ENCODE data around the gene DST.
A peak's percentile ranks its signal among the peaks of the same experiment; 100 is the strongest.
"Not testable (repeated sequence)": the region's sequence is repeated elsewhere in the genome, so short reads cannot be mapped to it uniquely, and the experiment has no call there.

Gene DST

GRCh38 chr6:56661338-56661737 lies 18.6 kb upstream of the DST start:
- not testable (repeated sequence) for DNase-seq

GRCh38 chr6:56660381-56660730 lies 17.7 kb upstream of the DST start:
- no peak for DNase-seq

GRCh38 chr6:56659721-56660380 lies 17.2 kb upstream of the DST start:
- no peak for DNase-seq

GRCh38 chr6:56658326-56658725 lies 15.6 kb upstream of the DST start:
- DNase-seq = no peak

GRCh38 chr6:56657354-56657753 lies 14.7 kb upstream of the DST start:
- no peak for DNase-seq

- DNase-seq = no peak
These were observed 13.8 kb upstream of the DST start for GRCh38 chr6:56656466-56656865.

GRCh38 chr6:56655996-56656395 lies 13.3 kb upstream of the DST start:
- DNase-seq = no peak

GRCh38 chr6:56655249-56655648 lies 12.6 kb upstream of the DST start:
- DNase-seq = no peak

- no peak for DNase-seq
These were observed 10.3 kb upstream of the DST start for GRCh38 chr6:56652994-56653393.

GRCh38 chr6:56652231-56652630 lies 9.5 kb upstream of the DST start:
- no peak for DNase-seq

- no peak for DNase-seq
These were observed 7.5 kb upstream of the DST start for GRCh38 chr6:56650191-56650590.

GRCh38 chr6:56649782-56650181 lies 7.1 kb upstream of the DST start:
- no peak for DNase-seq

GRCh38 chr6:56649053-56649769 lies 6.5 kb upstream of the DST start:
- peak; percentile 4 for DNase-seq

- no peak for DNase-seq
These were observed 4.6 kb upstream of the DST start for GRCh38 chr6:56647172-56647762.

GRCh38 chr6:56644366-56644765 lies 1.7 kb upstream of the DST start:
- DNase-seq = no peak

- DNase-seq = no peak
These were observed 845 bp upstream of the DST start for GRCh38 chr6:56643379-56644089.

GRCh38 chr6:56640374-56640773 lies 2.3 kb downstream of the DST start:
- DNase-seq = no peak

- no peak for DNase-seq
These were observed 3.9 kb downstream of the DST start for GRCh38 chr6:56638760-56639159.

GRCh38 chr6:56637640-56638039 lies 5.0 kb downstream of the DST start:
- DNase-seq = no peak

- DNase-seq = no peak
These were observed 14.6 kb downstream of the DST start for GRCh38 chr6:56628105-56628504.

GRCh38 chr6:56625356-56625755 lies 17.3 kb downstream of the DST start:
- DNase-seq = no peak

- no peak for DNase-seq
These were observed 18.0 kb downstream of the DST start for GRCh38 chr6:56624728-56625069.

- no peak for DNase-seq
These were observed 18.5 kb downstream of the DST start for GRCh38 chr6:56624046-56624727.

Measured in NCI-H2107 (cell line).